GM19240 (cell line): Measurements from ENCODE around the gene PTGIS.
"Not testable (repeated sequence)": the region's sequence is repeated elsewhere in the genome, so short reads cannot be mapped to it uniquely, and the experiment has no call there.

Experiments
- DNase-seq: peaks from one replicate; pipeline ENCODE4 v3.0.0; 2011; ENCODE audit warnings: low spot score; ENCODE audit not compliant: insufficient read length

PTGIS gene

DNA sequence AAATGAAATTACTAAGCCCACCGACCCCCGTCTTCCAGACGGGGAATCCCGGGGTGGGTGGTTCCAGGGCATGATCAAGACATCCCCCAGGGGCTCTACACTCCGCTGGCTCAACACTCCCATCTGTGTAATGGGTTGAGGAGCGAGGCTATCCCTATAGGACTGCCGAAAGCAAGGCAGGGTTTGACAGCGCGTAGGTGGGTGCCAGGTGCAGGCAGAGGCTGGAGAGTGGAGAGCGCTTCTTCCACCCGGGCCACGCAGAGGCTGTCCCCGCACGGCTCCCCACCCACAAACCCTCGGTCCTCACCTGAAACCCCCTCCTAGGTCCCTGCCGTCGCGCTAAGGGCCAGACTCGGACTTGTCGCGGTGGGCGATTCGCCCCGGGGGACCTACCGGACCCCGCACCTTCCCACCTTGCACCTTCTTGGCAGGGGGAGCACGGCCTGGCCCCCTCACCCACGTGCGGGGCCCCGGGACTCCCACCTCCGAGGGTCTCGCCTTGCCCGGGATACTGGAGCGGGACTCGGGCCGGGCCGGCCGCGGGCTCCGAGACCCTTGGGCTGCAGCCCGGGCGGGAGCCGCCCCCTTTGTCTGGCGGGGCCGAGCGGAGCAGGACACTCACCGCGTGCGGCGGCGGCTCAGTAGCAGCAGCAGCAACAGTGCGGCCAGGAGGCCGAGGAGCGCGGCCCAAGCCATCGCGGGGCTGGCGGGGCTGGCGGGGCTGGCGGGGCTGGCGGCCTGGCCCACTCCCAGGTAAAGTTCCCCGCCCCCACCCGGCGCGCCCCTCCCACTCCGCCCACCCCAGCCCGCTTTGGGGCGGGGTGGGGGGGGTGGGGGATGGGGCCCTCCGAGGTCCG is at the start of gene PTGIS:
Gene PTGIS, minus strand, starts transcription at position 717 of the 857 bp plus-strand sequence. Its CDS starts 21 bp downstream, at position 696.
- DNase-seq = no peak

DNA sequence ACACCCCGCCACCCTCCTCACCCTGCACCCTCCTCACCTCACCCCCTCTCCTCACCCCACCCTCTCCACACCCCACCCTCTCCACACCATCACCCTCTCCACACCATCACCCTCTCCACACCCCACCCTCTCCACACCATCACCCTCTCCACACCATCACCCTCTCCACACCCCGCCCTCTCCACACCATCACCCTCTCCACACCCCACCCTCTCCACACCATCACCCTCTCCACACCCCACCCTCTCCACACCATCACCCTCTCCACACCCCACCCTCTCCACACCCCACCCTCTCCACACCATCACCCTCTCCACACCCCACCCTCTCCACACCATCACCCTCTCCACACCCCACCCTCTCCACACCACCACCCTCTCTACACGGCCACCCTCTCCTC is 49.5 kb upstream of the PTGIS start:
- DNase-seq = not testable (repeated sequence)

DNA sequence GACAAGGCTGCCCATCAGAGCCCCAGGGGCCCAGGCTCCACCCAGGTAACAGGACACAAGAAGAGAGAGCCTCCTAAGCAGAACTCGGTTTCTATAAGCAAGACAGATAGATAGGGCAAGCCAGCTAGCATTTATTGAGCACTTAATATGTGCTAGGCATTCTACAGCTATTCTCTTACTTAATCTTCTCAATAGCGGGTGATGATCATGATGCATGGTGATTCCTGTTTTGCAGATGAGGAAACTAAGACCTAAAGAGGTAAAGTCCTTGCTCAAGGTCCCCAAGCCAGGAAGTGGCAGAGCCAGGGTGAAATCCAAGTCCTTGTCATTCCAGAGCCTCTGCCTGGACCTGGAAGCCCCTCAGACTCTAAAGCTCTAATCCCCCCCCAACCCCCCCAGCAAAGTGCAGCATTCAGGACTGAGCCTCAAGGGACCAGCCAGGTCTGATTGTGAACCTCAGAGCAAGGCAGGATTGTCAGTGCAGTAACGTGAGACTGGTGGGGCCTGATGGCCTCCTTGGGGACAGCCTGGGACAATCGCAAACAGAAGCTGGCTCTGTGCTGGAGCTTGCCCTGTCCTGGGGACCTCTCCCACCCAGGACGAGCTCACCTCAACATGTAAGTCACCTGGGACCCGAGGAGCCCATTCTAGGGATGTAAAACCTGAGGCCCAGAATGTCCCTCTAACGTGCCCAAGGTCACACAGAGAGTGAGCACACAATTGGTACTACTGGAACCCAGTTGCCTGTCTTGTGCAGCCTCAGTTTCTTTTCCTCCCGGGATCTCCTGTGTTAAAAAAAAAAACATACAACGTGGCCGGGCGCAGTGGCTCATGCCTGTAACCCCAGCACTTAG is 48.4 kb upstream of the PTGIS start:
- no peak for DNase-seq

DNA sequence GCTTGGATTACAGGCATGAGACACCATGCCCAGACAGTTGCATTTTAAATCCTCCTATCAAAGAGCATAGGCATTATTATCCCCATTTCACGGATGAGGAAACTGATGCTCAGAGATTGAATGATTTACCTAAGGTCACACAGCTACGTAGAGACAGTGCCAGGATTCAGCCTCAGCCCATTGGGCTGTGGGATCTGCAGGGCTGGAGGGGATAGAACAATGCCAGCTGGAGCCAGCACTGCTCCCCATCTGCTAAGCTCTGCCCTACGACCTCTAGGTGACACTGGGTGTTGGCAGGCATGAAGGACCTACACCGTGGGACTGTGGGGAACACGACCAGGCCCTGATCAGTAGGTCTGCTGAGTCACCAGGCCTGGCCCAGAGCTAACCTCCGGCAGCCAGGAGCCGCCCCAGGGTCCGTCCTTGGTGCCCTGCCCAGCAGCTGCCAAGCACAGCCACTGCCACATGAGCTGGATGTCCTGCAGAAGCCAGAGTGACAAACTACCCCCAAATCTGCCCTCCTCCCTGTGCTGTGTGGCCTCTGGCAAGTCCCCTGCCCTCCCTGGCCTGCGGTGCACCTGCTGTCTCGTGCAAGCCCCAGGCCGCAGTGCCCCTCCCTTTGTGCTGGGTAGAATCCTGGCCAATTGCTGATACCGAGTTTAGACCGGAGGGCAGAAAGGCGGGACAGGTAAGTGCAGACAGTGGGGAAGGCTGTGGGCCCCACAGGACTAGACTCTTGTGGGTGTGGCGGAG is 47.6 kb upstream of the PTGIS start:
- no peak for DNase-seq

DNA sequence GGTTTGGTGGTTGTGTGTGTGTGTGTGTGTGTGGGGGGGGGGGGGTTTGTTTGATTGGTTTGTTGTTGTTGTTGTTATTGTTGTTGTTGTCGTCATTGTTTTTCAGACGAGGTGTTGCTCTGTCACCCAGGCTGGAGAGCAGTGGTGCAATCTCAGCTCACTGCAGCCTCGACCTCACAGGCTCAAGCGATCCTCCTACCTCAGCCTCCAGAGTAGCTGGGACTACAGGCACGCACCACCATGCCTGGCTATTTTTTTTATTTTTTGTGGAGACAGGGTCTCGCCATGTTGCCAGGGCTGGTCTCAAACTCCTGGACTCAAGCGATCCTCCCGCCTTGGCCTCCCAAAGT is 47.1 kb upstream of the PTGIS start:
- DNase-seq = not testable (repeated sequence)

DNA sequence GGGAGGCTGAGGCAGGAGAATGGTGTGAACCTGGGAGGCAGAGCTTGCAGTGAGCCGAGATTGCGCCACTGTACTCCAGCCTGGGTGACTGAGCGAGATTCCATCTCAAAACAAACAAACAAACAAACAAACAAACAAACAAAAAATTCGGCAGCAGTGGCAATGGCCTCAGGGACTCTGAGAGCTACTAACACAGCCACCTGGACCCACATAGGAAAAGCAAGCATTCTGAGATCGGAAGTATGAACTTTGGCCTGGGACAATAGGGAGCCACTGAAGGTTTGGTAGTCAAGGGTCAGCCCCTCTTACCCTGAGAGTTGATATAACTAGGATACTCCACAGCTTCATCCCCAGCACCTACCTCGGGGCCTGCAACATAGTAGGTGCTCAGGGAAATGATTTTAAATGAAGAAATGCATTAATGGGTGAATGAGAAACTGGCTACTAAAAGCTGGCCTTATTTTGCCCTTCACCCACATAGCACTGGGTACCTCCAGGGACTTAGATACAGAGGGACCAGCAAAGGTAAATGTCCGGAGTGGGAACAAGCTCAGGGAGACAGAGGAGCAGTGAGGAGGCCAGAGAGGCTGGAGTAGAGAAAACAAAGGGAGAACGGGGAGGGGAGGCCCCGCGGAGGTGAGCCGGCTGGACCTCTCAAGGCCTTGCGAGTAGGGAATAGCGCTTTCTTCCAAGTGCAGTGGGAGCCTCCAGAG is 46.6 kb upstream of the PTGIS start:
- no peak for DNase-seq

DNA sequence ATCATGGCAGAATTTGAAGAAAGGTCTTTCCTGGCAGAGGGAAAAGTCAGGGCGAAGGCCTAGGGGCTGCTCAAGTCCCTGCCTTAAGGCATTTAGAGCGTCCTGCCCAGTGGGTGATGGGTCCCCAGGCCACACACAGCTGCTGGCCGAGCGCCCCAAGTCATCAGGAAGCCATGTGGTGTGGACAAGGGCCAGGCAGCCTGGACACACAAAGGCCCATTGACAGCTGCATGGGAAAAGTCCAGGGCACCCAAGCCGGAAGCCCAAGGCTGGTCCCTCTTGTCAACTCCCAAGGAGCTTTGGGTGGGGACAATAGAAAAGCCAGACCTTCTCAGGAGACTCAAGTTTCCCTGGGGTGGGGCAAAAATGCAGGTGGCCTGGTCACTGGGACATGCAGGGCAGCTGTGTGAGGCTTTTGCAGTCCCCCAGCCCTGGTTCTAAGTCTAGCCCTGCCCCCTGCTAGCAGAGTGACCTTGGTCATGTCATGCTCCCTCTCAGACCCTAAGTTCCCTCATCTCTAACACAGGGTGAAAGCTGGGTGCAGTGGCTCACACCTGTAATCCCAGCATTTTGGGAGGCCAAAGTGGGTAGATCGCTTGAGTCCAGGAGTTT is 44.3 kb upstream of the PTGIS start:
- no peak for DNase-seq

DNA sequence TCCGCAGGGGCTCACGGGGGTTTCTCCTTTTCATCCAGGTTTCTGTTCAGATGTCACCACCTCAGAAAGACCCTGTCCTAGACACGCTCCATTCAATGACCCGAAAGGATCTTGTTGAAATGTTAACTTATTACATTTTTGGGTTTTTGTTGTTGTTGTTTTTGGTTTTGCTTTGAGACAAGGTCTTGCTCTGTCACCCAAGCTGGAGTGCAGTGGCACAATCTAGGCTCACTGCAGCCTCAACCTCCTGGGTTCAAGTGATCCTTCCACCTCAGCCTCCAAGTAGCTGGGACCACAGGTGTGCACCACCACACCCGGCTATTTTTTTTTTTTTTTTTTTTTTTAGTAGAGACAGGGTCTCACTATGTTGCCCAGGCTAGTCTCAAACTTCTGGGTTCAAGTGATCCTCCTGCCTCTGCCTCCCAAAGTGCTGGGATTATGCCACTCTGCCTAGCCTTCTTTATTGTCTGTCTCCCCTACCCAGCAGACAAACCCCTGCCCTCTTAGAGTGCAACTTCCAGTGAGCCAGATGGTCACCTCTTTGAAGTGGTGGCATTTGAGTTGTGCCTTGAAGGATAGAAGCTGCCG is 43.7 kb upstream of the PTGIS start:
- not testable (repeated sequence) for DNase-seq

DNA sequence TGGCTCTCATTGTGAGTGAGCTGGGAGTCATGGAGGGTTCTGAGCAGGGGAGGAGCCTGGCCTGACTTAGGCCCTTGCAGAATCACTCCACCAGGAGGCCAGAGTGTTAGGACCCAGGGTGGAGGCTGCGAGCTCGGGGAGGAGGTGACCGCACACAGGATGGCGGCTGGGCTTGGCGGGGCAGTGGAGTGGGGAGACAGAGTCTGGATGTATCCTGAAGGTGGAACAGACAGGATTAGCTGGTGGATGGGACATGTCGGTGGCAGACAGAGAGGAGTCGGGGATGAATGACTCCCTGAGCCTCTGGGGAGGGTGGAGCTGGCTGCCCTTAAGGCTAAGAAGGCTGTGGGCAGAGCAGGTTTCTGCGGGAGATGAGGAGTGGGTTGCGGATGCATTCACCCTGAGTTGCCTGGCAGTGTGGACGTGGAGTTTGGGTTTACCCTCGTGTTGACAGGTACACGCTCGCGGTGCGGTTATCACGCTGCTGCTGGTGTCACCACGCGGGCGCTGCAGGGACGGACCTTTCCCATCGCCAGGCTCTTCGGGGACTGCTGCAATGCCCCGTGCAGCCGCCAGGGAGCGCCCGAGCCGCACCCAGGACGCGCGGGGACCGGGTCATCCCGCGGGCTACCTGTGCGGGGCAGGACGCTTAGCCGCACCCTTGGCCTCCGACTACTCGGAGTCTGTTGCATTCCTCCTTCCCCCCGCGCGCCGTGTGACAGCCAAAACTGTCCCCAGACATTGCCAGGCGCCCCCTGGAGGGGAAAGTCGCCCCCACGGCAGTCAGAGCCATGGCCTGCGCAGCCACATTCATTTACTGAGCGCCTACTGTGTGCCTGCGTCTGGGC is 43.0 kb upstream of the PTGIS start:
- DNase-seq = peak; percentile 69

DNA sequence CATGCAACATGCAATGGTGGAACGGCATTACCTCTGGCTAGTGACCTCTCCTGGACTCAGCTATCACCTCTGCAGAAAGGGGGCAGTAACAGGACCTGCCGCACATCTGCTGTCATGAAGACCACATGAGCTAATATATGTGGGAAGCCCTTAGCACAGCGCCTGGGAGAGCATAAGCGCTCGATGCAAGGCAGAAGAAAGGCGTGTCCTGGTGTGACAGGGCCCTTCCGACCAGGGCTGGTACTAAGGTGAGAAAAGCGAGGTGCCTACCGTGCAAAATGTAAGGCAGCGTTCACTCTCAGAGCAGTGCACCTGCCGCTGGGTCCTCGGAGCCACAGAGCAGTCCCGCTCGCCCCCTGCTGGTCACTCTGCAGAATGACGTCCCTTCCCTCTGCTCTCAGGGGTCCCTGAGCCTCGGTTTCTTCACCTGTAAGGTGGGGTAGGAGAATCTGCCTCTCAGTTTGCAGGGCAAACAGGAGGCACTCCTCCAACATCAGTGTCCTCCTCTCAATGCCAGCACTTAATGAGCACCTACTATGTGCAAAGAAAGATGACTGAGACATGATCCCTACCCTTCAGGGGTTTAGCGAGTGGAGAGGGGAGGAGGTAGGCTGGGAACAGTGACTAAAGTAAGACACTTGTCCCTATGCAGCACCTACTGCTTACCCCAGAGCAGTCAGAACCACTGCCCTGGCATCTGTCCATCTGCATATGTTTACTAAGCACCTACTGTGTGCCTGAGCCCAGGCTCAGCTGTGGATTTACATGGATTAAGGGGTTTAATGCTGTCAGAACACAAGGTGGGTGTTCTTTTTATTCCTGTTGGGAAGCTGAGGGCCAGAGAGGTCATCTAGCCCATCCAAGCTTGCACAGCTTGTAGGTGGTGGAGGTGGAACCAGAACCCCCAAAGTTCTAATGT is 41.1 kb upstream of the PTGIS start:
- DNase-seq = peak; percentile 75

DNA sequence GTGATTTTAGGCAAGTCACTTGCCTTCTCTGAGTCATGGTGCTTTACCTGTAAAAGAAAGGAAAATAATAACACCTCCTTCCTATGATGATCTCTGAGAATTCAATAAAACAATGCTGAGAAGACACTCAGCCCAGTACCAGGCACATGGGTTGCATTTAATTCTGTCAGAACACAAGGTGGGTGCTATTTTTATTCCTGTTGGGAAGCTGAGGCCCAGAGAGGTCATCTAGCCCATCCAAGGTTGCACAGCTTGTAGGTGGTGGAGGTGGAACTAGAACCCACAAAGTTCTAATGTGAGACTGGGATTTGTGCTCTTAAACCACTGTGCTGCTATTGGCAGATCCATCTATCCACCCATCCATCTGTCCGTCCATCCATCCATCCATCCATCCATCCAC is 39.6 kb upstream of the PTGIS start:
- no peak for DNase-seq

DNA sequence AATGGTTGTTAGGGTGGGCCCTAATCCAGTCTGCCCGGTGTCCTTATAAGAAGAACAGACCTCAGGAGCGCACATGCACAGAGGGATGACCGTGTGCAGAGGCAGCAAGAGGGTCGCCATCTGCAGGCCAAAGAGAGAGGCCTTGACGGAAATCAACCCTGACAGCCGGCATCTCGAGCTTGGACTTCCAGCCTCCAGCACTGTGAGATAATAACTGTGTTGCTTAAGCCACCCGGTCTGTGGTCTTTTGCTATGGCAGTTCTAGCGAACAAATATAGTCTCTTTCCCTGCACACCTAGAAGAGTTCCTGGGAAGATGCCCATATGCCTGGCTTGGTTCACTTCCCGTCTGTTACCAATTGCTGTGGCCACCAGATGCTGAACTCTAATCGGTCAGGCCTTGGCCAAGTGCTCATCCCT is 35.3 kb upstream of the PTGIS start:
- DNase-seq = no peak

DNA sequence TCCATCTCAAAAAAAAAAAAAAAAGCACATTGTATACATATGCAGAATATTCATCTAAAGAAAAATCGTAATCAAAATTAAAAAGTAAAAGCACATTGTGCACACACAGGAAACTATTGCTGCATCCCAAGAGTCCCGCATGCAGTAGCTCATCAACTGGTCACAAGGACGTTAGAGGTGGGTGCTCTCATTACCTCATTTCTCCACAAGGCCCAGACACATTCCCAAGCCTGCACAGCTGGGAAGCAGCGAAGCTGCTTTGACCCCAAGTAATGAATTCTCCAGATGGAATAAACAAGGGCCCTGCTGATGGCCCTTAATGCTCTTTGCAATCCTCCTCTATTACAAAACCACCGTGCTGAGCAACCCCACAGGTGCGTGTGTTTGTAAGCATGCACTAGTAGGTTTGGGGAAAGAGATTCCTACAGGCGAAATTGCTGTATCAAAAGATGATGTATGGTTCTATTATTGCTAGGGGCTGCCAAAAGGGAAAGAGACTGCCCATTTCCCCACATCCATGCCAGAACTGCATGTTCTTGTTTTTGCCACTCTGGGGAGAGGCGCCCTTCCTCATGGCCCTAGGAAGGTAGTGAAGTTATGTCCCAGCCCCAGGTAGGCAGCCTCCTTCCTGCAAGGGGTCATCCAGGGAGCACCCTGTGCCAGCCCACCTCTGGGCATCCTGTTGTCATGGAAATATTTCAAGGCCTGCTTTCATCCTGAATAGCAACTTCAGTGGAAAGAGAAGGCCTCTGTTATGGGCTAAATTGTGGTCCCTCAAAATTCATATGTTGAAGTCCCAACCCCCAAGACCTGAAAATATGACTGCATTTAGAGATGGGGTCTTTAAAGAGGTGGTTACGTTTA is 34.6 kb upstream of the PTGIS start:
- DNase-seq = no peak

DNA sequence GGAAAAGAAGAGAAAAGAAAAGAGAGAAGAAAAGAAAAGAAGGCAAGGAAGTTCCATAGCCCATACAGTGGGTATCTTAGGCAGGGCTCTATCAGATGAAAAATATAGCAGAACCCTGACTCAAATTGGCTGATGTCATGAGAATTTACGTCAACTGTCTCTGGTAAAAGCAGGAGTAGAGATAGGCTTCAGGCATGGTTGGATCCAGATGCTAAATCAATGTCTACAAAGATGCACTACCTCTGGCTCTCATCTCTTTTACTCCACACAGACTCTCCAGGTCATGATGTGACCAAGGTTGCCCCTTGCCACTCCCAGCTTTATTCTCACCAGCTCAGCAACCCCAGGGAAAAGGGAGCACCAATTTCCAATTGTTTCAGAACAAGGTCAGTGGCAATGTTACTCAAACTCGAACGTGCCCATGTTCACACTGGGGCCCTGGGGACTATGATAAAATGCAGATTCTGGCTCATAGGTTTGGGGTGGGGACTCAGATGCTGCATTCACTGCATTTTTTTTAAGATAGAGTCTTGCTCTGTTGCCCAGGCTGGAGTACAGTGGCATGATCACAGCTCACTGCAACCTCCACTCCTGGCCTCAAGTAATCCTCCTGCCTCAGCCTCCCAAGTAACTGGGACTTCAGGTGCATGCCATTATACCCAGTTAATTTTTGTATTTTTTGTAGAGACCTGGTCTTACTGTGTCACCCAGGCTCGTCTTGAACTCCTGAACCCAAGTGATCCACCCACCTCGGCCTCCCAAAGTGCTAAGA is 33.4 kb upstream of the PTGIS start:
- DNase-seq = no peak

DNA sequence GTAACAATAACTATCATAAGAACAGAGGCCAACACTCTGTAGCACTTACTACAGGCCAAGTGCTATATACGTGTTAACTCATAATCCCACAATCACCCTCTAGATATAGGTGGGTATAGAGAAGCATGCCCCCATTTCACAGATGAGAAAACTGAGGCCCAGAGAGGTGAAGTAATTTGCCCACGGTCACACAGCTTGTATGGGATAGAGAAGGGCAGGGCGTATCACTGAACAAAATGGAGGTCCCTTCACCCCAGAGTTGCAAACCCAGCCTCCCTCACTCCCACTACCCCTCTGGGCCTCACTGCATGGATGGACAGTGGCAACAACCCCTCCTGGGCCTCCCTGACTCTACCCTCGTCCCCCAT is 31.8 kb upstream of the PTGIS start:
- DNase-seq = no peak

DNA sequence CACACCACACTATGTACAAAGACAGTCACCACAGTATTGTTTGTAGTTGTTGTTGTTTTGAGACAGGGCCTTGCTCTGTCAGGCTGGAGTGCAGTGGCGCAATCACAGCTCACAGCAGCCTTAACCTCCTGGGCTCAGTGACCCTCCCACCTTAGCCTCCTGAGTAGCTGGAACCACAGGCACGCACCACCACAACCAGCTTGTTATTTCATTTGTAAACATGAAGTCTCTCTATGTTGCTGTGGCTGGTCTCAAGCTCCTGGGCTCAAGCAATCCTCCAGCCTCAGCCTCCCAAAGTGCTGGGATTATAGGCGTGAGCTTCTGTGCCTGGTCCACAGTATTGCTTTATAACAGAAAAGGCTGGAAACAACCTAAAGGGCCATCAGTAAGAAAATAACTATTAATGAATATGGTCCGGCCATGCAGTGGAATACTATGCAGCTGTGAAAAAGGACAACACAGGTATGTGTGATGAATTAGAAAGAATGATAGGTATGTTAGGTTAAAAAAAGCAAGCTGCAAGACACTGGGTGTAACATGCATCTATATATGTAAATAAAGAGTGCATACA is 30.0 kb upstream of the PTGIS start:
- DNase-seq = no peak
